KOPT-K1 (cell line): Measurements from ENCODE around the gene CCDC92.

ENCODE experiments used
- H3K27ac ChIP-seq: fragments of 200-600 bp; sonication (generic); 2 replicates; pipeline ENCODE4 v1.5.1; 2016; ENCODE audit warnings: antibody characterized with exemption, mild to moderate bottlenecking, low read depth, low read length; ENCODE audit not compliant: poor library complexity, severe bottlenecking
- H3K36me3 ChIP-seq: fragments of 200-600 bp; sonication (generic); 2 replicates; pipeline ENCODE4 v1.5.1; 2017; ENCODE audit warnings: antibody characterized with exemption, mild to moderate bottlenecking, low read length, moderate library complexity; ENCODE audit not compliant: insufficient read depth
- H3K9me3 ChIP-seq: fragments of 200-600 bp; sonication (generic); 2 replicates; pipeline ENCODE4 v1.5.1; 2017; ENCODE audit warnings: antibody characterized with exemption, low read length, mild to moderate bottlenecking; ENCODE audit not compliant: insufficient read depth, poor library complexity, severe bottlenecking

The CCDC92 gene

GRCh38 chr12:123892853-123893252, 79.8 kb downstream of the CCDC92 start:
- no peaks in the 10 kb centered on the region for H3K9me3 ChIP-seq
- no peaks in the 10 kb centered on the region for H3K36me3 ChIP-seq
- no peak overlapping the region for H3K27ac ChIP-seq

DNA sequence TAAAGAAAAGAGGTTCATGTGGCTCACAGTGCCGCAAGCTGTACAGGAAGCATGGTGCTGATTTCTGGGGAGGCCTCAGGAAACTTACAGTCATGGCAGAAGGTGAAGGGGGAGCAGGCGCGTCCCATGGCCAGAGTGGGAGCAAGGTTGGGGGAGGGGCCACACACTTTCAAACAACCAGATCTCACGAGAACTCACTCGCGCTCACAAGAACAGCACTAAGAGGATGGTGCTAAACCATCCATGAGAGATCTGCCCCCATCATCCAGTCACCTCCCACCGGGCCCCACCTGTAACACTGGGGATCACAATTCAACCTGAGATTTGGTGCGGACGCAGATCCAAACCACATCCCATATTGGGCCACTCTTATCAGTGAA, 80.5 kb downstream of the CCDC92 start:
- H3K27ac ChIP-seq, result no peak overlapping the region
- no peaks in the 10 kb centered on the region for H3K36me3 ChIP-seq

GRCh38 chr12:123891516-123892179, 81.0 kb downstream of the CCDC92 start:
- H3K36me3 ChIP-seq, result no peaks in the 10 kb centered on the region
- no peak overlapping the region for H3K27ac ChIP-seq
- no peaks in the 10 kb centered on the region for H3K9me3 ChIP-seq

More for the DNA sequence above, 80.5 kb downstream of the CCDC92 start:
- H3K9me3 ChIP-seq, result no peaks in the 10 kb centered on the region

GRCh38 chr12:123891011-123891410, 81.6 kb downstream of the CCDC92 start:
- no peak overlapping the region for H3K27ac ChIP-seq
- no peaks in the 10 kb centered on the region for H3K36me3 ChIP-seq
- H3K9me3 ChIP-seq, result no peaks in the 10 kb centered on the region

DNA sequence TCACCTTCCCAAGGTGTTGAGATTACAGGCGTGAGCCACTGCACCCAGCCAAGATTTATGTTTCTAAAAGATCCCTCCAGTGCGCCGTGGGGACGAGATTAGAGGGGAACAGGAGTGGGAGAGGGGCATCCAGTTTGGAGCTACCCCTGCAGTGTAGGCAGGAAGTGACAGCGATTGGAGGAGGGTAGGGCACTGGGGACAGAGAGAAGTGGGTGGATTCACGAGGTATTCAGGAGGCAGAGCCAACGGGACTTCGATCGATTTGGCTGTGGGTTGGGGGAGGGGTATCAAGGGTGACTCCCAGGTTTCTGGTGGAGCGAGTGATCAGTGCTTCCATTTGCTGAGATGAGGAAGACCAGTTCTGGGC, 82.1 kb downstream of the CCDC92 start:
- Histone ChIP-seq H3K27ac (no peak overlapping the region), H3K9me3 (no peaks in the 10 kb centered on the region), H3K36me3 (no peaks in the 10 kb centered on the region)

DNA sequence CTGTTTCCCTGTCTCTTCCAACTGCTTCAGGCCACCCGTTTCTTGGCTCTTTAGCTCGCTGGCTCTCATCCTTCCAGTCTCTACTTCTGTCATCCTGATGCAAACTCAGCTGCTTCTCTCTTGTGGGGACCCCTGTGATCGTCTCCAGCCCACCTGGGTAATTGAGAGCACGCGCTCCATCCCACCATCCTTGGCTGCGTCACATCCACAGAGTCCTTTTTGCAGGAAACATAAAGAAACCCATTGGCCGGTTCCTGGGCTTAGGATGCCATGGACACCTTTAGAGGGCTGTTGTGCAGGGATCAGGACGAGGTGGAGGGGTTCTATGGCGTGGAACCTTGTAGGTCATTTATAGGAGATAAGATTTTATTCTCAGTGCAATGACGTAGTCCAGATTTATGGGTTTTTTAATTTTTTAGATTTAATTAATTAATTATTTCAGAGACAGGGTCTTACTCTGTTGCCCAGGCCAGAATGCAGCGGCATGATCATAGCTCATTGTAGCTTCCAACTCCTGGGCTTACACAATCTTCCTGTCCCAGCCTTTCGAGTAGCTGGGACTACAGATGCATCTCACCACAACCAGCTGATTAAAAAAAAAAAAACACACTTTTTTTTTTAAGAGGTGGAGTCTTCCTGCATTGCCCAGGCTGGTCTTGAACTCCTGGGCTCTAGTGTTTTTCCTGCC, 82.6 kb downstream of the CCDC92 start:
- H3K36me3 ChIP-seq, result no peaks in the 10 kb centered on the region
- no peak overlapping the region for H3K27ac ChIP-seq
- H3K9me3 ChIP-seq, result no peaks in the 10 kb centered on the region

GRCh38 chr12:123888989-123889388, 83.6 kb downstream of the CCDC92 start:
- peaks cover 4% of the 10 kb centered on the region for H3K9me3 ChIP-seq
- no peaks in the 10 kb centered on the region for H3K36me3 ChIP-seq
- H3K27ac ChIP-seq, result no peak overlapping the region

GRCh38 chr12:123886931-123887582, 85.6 kb downstream of the CCDC92 start:
- Histone ChIP-seq H3K9me3 (peaks cover 4% of the 10 kb centered on the region), H3K36me3 (no peaks in the 10 kb centered on the region), H3K27ac (no peak overlapping the region)

DNA sequence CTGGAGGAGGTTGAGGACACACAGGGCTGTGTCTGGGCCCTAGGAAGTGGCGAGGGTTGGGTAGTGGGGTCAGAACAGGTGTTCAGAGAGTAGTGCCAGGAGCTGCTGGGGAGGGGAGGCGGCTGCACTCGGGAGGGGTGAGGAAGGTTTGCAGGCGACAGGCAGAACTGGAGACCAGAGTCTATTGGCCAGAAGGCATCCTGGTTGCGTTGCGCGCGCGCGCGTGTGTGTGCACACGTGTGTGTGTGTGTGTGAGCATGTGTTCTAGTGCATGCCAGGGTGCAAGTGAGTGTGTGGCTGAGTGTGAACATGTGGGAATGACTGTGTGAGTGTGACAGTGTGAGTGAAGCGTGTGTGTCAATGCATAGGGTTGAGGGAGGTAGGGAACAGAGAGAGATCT, 86.4 kb downstream of the CCDC92 start:
- Histone ChIP-seq H3K9me3 (peaks cover 9% of the 10 kb centered on the region), H3K27ac (no peak overlapping the region)

More for the DNA sequence above, 86.4 kb downstream of the CCDC92 start:
- no peaks in the 10 kb centered on the region for H3K36me3 ChIP-seq
